ENCODE measurements around the gene KCNQ2.

DNA sequence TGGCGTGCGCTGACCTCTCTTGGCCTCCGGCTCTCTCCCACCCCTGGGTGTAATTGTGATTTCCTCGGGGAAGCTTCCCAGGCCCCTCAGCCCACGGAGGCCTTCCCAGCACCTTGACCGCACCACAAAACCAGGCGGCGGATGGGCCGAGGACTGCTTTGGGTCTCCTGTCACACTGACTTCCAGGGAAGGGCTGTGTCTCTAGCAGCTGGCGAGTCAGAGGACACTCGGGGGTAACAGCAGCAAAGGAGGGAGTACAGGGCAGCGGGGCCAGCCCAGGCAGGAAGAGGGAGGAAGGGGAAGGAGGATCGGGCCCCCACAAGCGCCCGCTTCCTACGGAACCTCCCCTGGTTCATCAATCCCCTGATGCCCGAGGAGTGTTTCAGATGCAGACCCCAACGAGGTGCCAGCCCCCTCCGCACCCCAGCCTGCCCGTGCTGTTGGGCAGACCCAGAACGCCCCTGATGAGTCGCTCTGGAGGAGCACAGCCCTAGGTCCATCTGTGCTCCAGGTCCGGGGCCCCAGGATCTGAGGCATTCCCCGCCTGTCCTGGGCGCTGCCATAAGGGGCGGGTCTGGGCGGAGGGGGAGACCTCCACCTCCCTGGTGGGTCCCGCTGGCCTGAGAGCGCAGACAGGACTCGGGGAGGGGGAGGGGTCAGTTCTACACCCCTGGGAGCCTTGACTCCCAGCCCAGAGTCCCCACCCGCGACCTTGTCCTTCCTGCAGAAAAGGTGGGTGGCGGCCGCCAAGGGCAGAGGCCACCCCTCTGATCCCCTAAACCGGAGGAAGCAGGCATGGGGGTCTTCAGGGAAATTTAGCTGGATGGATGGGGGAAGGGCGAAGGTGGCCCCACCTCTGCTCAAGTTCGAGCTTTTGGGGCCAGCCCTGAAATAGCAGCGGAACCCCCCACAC is 112.3 kb downstream of the KCNQ2 start:
- TF ChIP-seq CTCF (conservative IDR thresholded peaks at IDR 0.05; ENCODE audit: low read depth in 2 of 2) (no peak), REST (IDR thresholded peaks at IDR 0.05; ENCODE audit: unreplicated experiment) (no peak), POLR2AphosphoS5 (IDR thresholded peaks at IDR 0.05; ENCODE audit: low read depth) (no peak), EZH2phosphoT487 (IDR thresholded peaks at IDR 0.05; ENCODE audit: unreplicated experiment) (no peak)

All from GM23338 (cell line).